CD4-positive, alpha-beta memory T cell (primary cell): Measurements from ENCODE around the gene SLC23A3. TPM values are rescaled to one million over a fixed set of nuclear protein-coding genes. Genes with fewer than 3 reads are reported as not detected.

ENCODE experiments used
- CTCF ChIA-PET: fragments of 350-600 bp; sonication (Branson Sonifier 250); formaldehyde crosslinking; loops from one replicate; lab custom pipeline; 2021; ENCODE audit warnings: inconsistent platforms; ENCODE audit not compliant: partially characterized antibody; lab: Charles Lee
- POLR2A ChIA-PET: fragments of 350-600 bp; sonication (Branson Sonifier 250); formaldehyde crosslinking; loops from one replicate; lab custom pipeline; 2021; ENCODE audit not compliant: partially characterized antibody; lab: Charles Lee
- DNase-seq, 5 donors: peaks; one replicate each; pipeline versions ENCODE4 v3.0.0 to v3.0.0-alpha.2; 2020 to 2022; ENCODE audit warnings: mixed read lengths in 1 of 5
- H3K27ac ChIP-seq: one replicate; pipeline ENCODE4 v1.7.0; 2013; ENCODE audit warnings: low read depth, low read length
- H3K27me3 ChIP-seq: 2 replicates; pipeline ENCODE4 v1.7.0; 2013; ENCODE audit warnings: mild to moderate bottlenecking, low read length, moderate library complexity; ENCODE audit not compliant: insufficient read depth
- H3K36me3 ChIP-seq: 2 replicates; pipeline ENCODE4 v1.7.0; 2013; ENCODE audit warnings: mild to moderate bottlenecking, low read length, moderate library complexity; ENCODE audit not compliant: insufficient read depth
- H3K4me1 ChIP-seq: 2 replicates; pipeline ENCODE4 v1.7.0; 2013; ENCODE audit warnings: mild to moderate bottlenecking, low read length, moderate library complexity; ENCODE audit not compliant: insufficient read depth
- H3K4me3 ChIP-seq, 2 donors: one replicate each; pipeline ENCODE4 v1.7.0; 2013; ENCODE audit warnings: low read length in 2 of 2, mild to moderate bottlenecking in 1 of 2
- H3K9me3 ChIP-seq, 2 donors: one replicate each; pipeline ENCODE4 v1.7.0; 2013; ENCODE audit warnings: low read length in 2 of 2, control low read depth in 1 of 2; ENCODE audit not compliant: control insufficient read depth in 1 of 2
- H3K27ac Mint-ChIP-seq, 7 donors: one replicate each; pipeline ENCODE4 v1.8.0; 2020 to 2021; ENCODE audit warnings: mixed read lengths in 7 of 7, mild to moderate bottlenecking in 6 of 7, inconsistent platforms in 3 of 7, moderate library complexity in 3 of 7
- H3K27me3 Mint-ChIP-seq, 2 donors: one replicate each; pipeline ENCODE4 v1.8.0; 2020 to 2021; ENCODE audit warnings: mixed read lengths in 2 of 2
- H3K36me3 Mint-ChIP-seq, 2 donors: one replicate each; pipeline ENCODE4 v1.8.0; 2020 to 2021; ENCODE audit warnings: mixed read lengths in 2 of 2, inconsistent platforms in 1 of 2, mild to moderate bottlenecking in 1 of 2
- H3K4me1 Mint-ChIP-seq, 4 donors: one replicate each; pipeline ENCODE4 v1.8.0; 2020 to 2021; ENCODE audit warnings: mixed read lengths in 4 of 4, mild to moderate bottlenecking in 1 of 4
- H3K4me3 Mint-ChIP-seq, 8 donors: one replicate each; pipeline ENCODE4 v1.8.0; 2020 to 2021; ENCODE audit warnings: mixed read lengths in 8 of 8, mild to moderate bottlenecking in 7 of 8, moderate library complexity in 6 of 8, inconsistent platforms in 3 of 8
- H3K9me3 Mint-ChIP-seq, 8 donors: one replicate each; pipeline ENCODE4 v1.8.0; 2020 to 2021; ENCODE audit warnings: mixed read lengths in 8 of 8, mild to moderate bottlenecking in 5 of 8, inconsistent platforms in 3 of 8, moderate library complexity in 1 of 8
- intact Hi-C: fragments of 100-400 bp; cut with micrococcal nuclease; formaldehyde crosslinking; loops from one replicate; pipeline ENCODE4 v1.15.1; 2023
- polyA plus RNA-seq, 2 donors: library from polyadenylated mRNA; unstranded; fragments of 300-500 nt; fragmentation: Illumina TruSeq; gene quantifications; one replicate each; pipeline ENCODE4 v1.2.3, GENCODE V29; 2021
- total RNA-seq, 2 experiments: library from RNA; stranded (reverse); gene quantifications; one replicate each; pipeline ENCODE4 v1.2.3, GENCODE V29; 2021

SLC23A3 gene
- total and polyA plus RNA-seq, 4 experiments from 2014 or later = 11.8 to 12.1 TPM; not detected in 2

DNA sequence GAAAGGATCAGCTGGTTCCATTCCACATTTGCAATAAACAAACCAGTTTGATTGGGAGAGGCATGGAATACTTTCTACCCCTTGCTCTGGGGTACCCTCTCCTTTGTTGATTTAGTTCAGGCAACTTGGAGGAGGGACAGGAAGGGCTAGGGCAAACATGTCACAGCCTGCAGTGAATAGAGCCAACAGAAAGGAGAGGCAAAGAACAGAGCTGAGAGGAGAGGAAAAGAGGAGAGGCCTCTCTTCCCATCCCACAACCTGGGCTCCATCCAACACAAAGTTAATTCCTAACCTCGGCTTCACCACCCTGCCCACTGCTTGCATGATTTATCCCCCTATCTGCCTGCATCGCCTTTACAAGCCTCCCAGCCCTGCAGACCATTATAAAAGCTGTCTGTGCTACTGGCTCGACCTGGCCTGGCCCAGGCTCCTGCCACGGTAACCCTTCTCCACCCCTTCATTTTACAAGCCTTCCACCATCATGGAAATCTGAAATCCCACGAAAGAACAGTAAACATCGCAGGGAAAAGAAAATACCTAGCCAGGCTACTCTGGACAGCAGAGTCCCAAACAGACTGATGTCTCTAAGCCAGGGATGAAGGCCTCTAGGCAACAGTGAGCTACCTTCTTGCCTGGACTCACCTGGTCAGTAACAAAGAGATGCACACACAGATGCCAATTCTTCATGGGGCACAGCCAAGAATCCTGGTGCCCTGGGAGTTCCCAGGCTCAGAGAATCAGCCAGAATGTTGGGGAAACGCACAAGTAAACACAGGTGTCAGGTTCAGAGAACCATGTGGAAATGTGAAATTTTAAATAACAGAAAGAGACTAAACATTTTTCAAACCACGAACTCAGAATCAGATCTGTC lies 52.8 kb downstream of the SLC23A3 start:
- Mint-ChIP-seq H3K36me3 (peaks cover 10 to 16% of the 10 kb centered on the region in 2 donors), H3K9me3 (no peaks in the 10 kb centered on the region), H3K4me1 (peaks cover 1 to 4% (median 3%) of the 10 kb centered on the region in 4 donors), H3K27ac (peak overlapping the region in 2 of 7 donors; percentile 14 to 21), H3K27me3 (no peaks in the 10 kb centered on the region), H3K4me3 (no peak overlapping the region)
- no peak for DNase-seq
- Histone ChIP-seq H3K4me3 (no peak overlapping the region), H3K9me3 (no peaks in the 10 kb centered on the region), H3K4me1 (no peaks in the 10 kb centered on the region), H3K36me3 (no peaks in the 10 kb centered on the region), H3K27ac (no peak overlapping the region), H3K27me3 (no peaks in the 10 kb centered on the region)
- intact Hi-C loops = no loop called here
- POLR2A ChIA-PET = no interaction called here
- CTCF ChIA-PET = interaction anchor here (1.1 to 8.0 kb wide), 3 partner anchors 13 to 60 kb away, joined by 4 to 76 read pairs (median 7); no protein-coding TSS in a partner anchor

DNA sequence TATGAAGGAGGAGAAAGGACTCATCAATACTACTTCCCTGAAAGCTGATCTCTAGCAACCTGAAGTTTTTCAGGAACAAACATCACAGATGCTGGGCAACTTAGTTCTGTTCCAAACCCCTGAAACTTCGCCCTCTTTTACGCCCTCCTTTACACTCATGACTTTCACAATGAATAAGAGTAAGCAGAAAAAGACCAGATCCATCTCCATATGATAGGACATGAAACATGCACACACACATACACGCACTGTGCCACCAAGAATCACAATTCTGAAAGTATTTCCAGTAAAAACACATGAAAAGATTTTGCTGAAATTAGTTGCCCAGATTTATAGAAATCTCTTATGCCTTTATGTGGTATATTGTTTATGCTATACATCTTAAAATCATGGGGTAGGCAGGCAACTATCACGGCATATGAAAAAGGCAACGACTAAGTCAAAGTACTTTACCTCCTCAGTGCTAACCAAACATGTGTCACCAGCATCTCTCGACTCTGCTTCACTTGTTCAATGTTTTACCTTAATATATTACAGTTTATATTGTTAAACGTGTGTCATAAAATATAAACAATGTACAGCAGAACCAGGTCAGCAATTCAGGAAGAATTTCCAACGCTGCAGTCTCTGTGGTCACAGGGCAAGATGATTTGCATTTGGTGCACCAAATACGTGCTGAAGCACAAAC lies 57.0 kb downstream of the SLC23A3 start:
- no peaks in the 10 kb centered on the region for H3K36me3 ChIP-seq
- DNase-seq = no peak
- H3K27ac ChIP-seq = no peak overlapping the region
- no peaks in the 10 kb centered on the region for H3K27me3 Mint-ChIP-seq
- H3K36me3 Mint-ChIP-seq = peaks cover 6 to 28% of the 10 kb centered on the region in 2 donors
- H3K4me3 Mint-ChIP-seq = no peak overlapping the region
- peak overlapping the region in 1 of 7 donors; percentile 33 for H3K27ac Mint-ChIP-seq
- ChIA-PET POLR2A (no interaction called here), CTCF (interaction anchor here (1.6 kb wide), 1 partner anchor 133 kb away, joined by 3 read pairs; no protein-coding TSS in a partner anchor)
- H3K9me3 Mint-ChIP-seq = no peaks in the 10 kb centered on the region
- H3K27me3 ChIP-seq = no peaks in the 10 kb centered on the region
- no peak overlapping the region for H3K4me3 ChIP-seq
- H3K4me1 ChIP-seq = no peaks in the 10 kb centered on the region
- peaks cover 5 to 13% (median 9%) of the 10 kb centered on the region in 4 donors for H3K4me1 Mint-ChIP-seq
- no peaks in the 10 kb centered on the region for H3K9me3 ChIP-seq
- intact Hi-C loops = no loop called here

DNA sequence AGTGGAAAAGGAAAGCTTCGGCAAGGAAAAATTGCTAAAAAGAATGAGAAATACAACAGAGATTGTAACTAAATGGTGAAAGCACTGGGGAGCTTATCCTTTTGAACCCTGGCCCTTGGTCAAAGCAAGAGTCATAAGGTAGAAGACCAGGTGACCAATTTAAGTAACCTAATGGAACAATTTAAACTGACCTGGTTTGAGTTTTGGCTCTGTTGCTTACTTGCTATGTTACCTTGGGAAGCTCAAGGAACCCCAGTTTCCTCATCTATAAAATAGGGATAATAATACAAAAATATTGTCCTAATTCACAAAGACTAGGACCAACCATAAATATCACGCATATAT lies 57.8 kb downstream of the SLC23A3 start:
- Histone ChIP-seq H3K27me3 (no peaks in the 10 kb centered on the region), H3K4me3 (no peak overlapping the region), H3K27ac (no peak overlapping the region), H3K36me3 (no peaks in the 10 kb centered on the region), H3K4me1 (no peaks in the 10 kb centered on the region), H3K9me3 (no peaks in the 10 kb centered on the region)
- CTCF ChIA-PET = interaction anchor here (1.6 kb wide), 1 partner anchor 132 kb away, joined by 3 read pairs; no protein-coding TSS in a partner anchor
- Mint-ChIP-seq H3K36me3 (peaks cover 5 to 28% of the 10 kb centered on the region in 2 donors), H3K4me3 (no peak overlapping the region), H3K9me3 (no peaks in the 10 kb centered on the region), H3K27me3 (no peaks in the 10 kb centered on the region), H3K27ac (no peak overlapping the region), H3K4me1 (peaks cover 6 to 13% (median 9%) of the 10 kb centered on the region in 4 donors)
- DNase-seq = no peak
- POLR2A ChIA-PET = no interaction called here
- intact Hi-C loops = no loop called here

Other genes starting within 250 kb of the SLC23A3 start
- not detected for gene CDK5R2, start 210.4 kb downstream of the SLC23A3 start, total RNA-seq
- not detected for gene CDK5R2, start 210.4 kb downstream of the SLC23A3 start, polyA plus RNA-seq
- gene FEV, start 184.8 kb downstream of the SLC23A3 start, total RNA-seq = not detected
- not detected for gene FEV, start 184.8 kb downstream of the SLC23A3 start, polyA plus RNA-seq
- gene CRYBA2, start 176.6 kb downstream of the SLC23A3 start, total RNA-seq = not detected
- gene CRYBA2, start 176.6 kb downstream of the SLC23A3 start, polyA plus RNA-seq = not detected
- gene CFAP65, start 128.5 kb downstream of the SLC23A3 start, total RNA-seq = not detected
- gene CFAP65, start 128.5 kb downstream of the SLC23A3 start, polyA plus RNA-seq = not detected
- gene IHH, start 109.1 kb downstream of the SLC23A3 start, total RNA-seq = under 1 TPM in 1 of 2 experiments, not detected in 1; 0.17 TPM
- gene IHH, start 109.1 kb downstream of the SLC23A3 start, polyA plus RNA-seq = not detected
- gene NHEJ1, start 9.2 kb downstream of the SLC23A3 start, total RNA-seq = 10 to 100 TPM; 14.1 to 15.5 TPM
- gene NHEJ1, start 9.2 kb downstream of the SLC23A3 start, polyA plus RNA-seq = 10 to 100 TPM; 25.5 to 27.5 TPM
- gene CNPPD1, start 6.9 kb upstream of the SLC23A3 start, total RNA-seq = 10 to 100 TPM; 79.3 to 83.3 TPM
- gene CNPPD1, start 6.9 kb upstream of the SLC23A3 start, polyA plus RNA-seq = 10 to 100 TPM; 76.5 to 82.2 TPM
- 100 to 1,000 TPM; 123 to 128 TPM for gene RETREG2, start 8.2 kb upstream of the SLC23A3 start, total RNA-seq
- 10 to 100 TPM; 76.5 to 82.2 TPM for gene RETREG2, start 8.2 kb upstream of the SLC23A3 start, polyA plus RNA-seq
- 10 to 100 TPM; 73.3 to 79.8 TPM for gene ZFAND2B, start 36.8 kb upstream of the SLC23A3 start, total RNA-seq
- gene ZFAND2B, start 36.8 kb upstream of the SLC23A3 start, polyA plus RNA-seq = 10 to 100 TPM; 76.3 to 81.5 TPM
- 10 to 100 TPM; 10.7 to 11.1 TPM for gene ABCB6, start 48.9 kb upstream of the SLC23A3 start, total RNA-seq
- 1 to 10 TPM; 1.4 to 4.3 TPM for gene ABCB6, start 48.9 kb upstream of the SLC23A3 start, polyA plus RNA-seq
- 10 to 100 TPM; 48.7 to 53.0 TPM for gene ATG9A, start 59.6 kb upstream of the SLC23A3 start, total RNA-seq
- 10 to 100 TPM; 10.3 to 27.8 TPM for gene ATG9A, start 59.6 kb upstream of the SLC23A3 start, polyA plus RNA-seq
- 100 to 1,000 TPM; 244 to 260 TPM for gene ANKZF1, start 59.8 kb upstream of the SLC23A3 start, total RNA-seq
- gene ANKZF1, start 59.8 kb upstream of the SLC23A3 start, polyA plus RNA-seq = 10 to 100 TPM; 22.1 to 49.5 TPM
- gene GLB1L, start 75.4 kb upstream of the SLC23A3 start, total RNA-seq = 1 to 10 TPM; 1.5 to 2.5 TPM
- gene GLB1L, start 75.4 kb upstream of the SLC23A3 start, polyA plus RNA-seq = under 1 TPM; 0.26 to 0.68 TPM
- gene STK16, start 75.5 kb upstream of the SLC23A3 start, total RNA-seq = 10 to 100 TPM; 19.3 to 21.1 TPM
- gene STK16, start 75.5 kb upstream of the SLC23A3 start, polyA plus RNA-seq = 10 to 100 TPM; 15.3 to 15.4 TPM
- gene TUBA4B, start 83.2 kb upstream of the SLC23A3 start, total RNA-seq = not detected
- not detected for gene TUBA4B, start 83.2 kb upstream of the SLC23A3 start, polyA plus RNA-seq
- gene TUBA4A, start 83.9 kb upstream of the SLC23A3 start, total RNA-seq = 100 to 1,000 TPM; 242 to 259 TPM
- 100 to 1,000 TPM; 157 to 268 TPM for gene TUBA4A, start 83.9 kb upstream of the SLC23A3 start, polyA plus RNA-seq
- 100 to 1,000 TPM; 110 to 117 TPM for gene DNAJB2, start 109.3 kb upstream of the SLC23A3 start, total RNA-seq
- gene DNAJB2, start 109.3 kb upstream of the SLC23A3 start, polyA plus RNA-seq = 1 to 10 TPM; 4.1 to 6.8 TPM
- not detected for gene PTPRN, start 139.4 kb upstream of the SLC23A3 start, total RNA-seq
- gene PTPRN, start 139.4 kb upstream of the SLC23A3 start, polyA plus RNA-seq = under 1 TPM in 1 of 2 donors, not detected in 1; 0.31 TPM
- not detected for gene RESP18, start 162.7 kb upstream of the SLC23A3 start, total RNA-seq
- gene RESP18, start 162.7 kb upstream of the SLC23A3 start, polyA plus RNA-seq = not detected
- 10 to 100 TPM; 70.4 to 75.9 TPM for gene DNPEP, start 217.9 kb upstream of the SLC23A3 start, total RNA-seq
- 10 to 100 TPM; 57.8 to 73.3 TPM for gene DNPEP, start 217.9 kb upstream of the SLC23A3 start, polyA plus RNA-seq
- not detected for gene DES, start 248.3 kb upstream of the SLC23A3 start, total RNA-seq
- gene DES, start 248.3 kb upstream of the SLC23A3 start, polyA plus RNA-seq = not detected